Stimulated activated naive CD8-positive, alpha-beta T cell treated with anti-CD3 and anti-CD28 coated beads, Interleukin-15, Interleukin-2, amounts not matched to agents 100 ng/mL and 50 ng/mL, for 24 hours (primary cell): Measurements from ENCODE around the gene SPOPL.
"Not testable (repeated sequence)": the region's sequence is repeated elsewhere in the genome, so short reads cannot be mapped to it uniquely, and the experiment has no call there.

Experiments
- H3K27ac Mint-ChIP-seq: one replicate; pipeline ENCODE4 v1.8.0; 2021; ENCODE audit warnings: mild to moderate bottlenecking, mixed read lengths
- H3K27me3 Mint-ChIP-seq: one replicate; pipeline ENCODE4 v1.8.0; 2021; ENCODE audit warnings: mixed read lengths
- H3K36me3 Mint-ChIP-seq: one replicate; pipeline ENCODE4 v1.8.0; 2021; ENCODE audit warnings: low read depth, mixed read lengths
- H3K4me1 Mint-ChIP-seq: one replicate; pipeline ENCODE4 v1.8.0; 2021; ENCODE audit warnings: low read depth, mixed read lengths
- H3K4me3 Mint-ChIP-seq: one replicate; pipeline ENCODE4 v1.8.0; 2021; ENCODE audit warnings: mild to moderate bottlenecking, mixed read lengths
- H3K9me3 Mint-ChIP-seq: one replicate; pipeline ENCODE4 v1.8.0; 2021; ENCODE audit warnings: mixed read lengths

The SPOPL gene

DNA sequence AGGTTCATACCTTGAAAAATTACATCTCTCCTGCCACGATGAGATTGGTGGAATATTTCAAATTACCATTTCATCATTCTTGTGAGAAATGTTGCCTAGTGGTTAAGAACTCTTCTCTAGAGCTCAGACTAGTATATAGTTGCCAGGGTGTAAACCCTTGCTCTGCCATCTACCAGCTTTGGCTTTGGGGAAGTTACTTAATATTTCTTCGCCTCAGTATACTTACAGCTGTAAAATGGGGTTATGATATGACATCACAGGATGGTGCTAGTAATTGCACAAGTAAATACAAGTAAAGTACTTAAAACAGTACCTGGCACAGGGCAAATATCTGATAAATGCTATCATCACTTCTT, 1.5 kb downstream of the SPOPL start:
- Mint-ChIP-seq H3K4me3 (peak overlapping the region; percentile 95), H3K36me3 (peaks cover 4% of the 10 kb centered on the region), H3K4me1 (peaks cover 59% of the 10 kb centered on the region), H3K27me3 (no peaks in the 10 kb centered on the region), H3K27ac (peak overlapping the region; percentile 95), H3K9me3 (no peaks in the 10 kb centered on the region)

DNA sequence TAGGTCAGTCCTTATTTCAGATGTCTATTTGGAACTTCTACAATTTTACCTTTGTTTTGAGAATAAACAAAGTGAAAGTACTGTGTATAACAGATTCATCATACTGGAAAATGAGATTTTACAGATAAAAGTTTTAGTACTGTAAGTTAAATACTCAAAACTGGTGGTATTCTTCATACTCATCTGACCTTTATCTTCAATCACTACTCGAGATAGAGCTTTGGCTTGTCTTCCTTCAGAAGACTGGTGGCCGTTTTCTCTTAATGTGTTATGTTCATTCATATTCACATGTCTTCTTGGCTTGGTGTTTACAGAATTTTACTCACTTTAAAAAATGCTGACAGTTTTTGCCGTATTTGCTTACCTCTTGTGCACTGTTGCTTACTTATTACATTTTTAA, 2.1 kb downstream of the SPOPL start:
- peak overlapping the region; percentile 95 for H3K4me3 Mint-ChIP-seq
- peaks cover 60% of the 10 kb centered on the region for H3K4me1 Mint-ChIP-seq
- no peaks in the 10 kb centered on the region for H3K9me3 Mint-ChIP-seq
- no peaks in the 10 kb centered on the region for H3K27me3 Mint-ChIP-seq
- H3K36me3 Mint-ChIP-seq = peaks cover 4% of the 10 kb centered on the region
- peak overlapping the region; percentile 95 for H3K27ac Mint-ChIP-seq

DNA sequence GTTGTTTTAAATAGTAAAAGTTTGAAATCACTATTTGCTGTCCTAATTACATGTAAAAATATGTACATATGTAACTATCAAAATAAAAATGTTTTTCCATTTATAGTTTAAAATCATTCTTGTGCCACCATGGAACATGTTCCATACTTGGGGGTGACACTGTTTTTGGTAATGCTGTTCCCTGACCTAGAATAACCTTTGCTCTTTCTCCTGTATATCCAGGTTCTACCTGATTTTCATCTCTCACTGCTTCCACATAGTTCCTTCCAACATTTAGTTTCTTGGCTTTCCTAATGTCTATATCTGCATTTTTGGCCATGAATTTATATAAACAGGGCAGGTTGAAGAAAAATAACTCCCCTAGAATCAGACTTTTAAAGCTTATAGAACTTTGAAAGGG, 2.5 kb downstream of the SPOPL start:
- H3K4me1 Mint-ChIP-seq = peaks cover 62% of the 10 kb centered on the region
- peak overlapping the region; percentile 95 for H3K27ac Mint-ChIP-seq
- peak overlapping the region; percentile 95 for H3K4me3 Mint-ChIP-seq
- H3K27me3 Mint-ChIP-seq = no peaks in the 10 kb centered on the region
- H3K36me3 Mint-ChIP-seq = peaks cover 4% of the 10 kb centered on the region
- no peaks in the 10 kb centered on the region for H3K9me3 Mint-ChIP-seq

DNA sequence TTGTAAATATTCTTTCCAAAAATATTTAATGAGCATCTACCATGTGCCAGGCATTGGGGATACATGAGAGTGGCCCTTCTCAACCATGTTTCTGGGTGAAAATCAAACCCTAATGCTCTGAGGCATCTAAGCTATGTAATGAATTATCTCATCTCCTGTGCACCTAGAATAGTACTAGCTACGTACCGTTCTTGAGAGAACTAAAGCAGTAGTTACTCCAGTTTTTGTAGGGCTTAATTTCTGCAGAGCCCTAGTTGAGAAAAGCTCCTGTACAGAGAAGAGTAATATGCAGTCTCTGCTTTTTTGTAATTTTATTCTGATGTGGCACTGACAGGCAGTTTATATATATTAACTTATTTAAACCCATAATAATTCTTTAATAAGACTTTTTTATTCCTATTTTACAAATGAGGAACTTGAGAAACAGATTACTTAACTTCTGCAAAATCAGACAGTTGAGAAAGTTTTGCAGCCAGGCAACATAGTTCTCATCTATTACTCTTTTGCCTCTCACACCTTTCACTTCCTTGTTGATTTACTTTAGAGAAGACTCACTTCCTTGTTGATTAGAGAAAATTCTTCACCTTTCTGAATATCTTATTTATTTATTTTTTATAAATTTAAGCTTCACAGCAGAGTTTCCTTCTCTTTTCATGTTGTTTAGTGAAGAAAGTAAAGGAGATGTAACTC, 3.1 kb downstream of the SPOPL start:
- Mint-ChIP-seq H3K4me1 (peaks cover 63% of the 10 kb centered on the region), H3K9me3 (peaks cover 2% of the 10 kb centered on the region), H3K4me3 (peak overlapping the region; percentile 95), H3K27ac (peak overlapping the region; percentile 76), H3K36me3 (peaks cover 7% of the 10 kb centered on the region), H3K27me3 (no peaks in the 10 kb centered on the region)

DNA sequence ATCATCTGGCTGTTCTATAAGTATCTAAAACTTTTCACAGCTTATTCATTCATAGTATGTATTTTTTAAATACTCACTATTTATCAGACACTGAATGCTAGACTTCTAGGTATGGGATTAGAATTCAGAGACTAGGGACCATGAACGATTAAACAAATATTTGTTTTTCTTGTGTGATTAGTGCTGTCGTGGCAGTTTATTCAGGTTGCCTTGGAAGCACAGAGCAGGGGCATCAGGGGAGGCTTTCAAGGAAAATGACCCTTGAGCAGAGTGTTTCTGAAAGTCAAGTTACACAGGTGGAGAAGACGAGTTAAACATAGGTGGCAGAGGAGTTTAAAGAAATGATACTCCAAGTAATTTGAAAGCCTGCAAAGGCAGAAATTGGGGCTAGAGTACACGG, 5.7 kb downstream of the SPOPL start:
- Mint-ChIP-seq H3K36me3 (peaks cover 19% of the 10 kb centered on the region), H3K4me1 (peaks cover 60% of the 10 kb centered on the region), H3K27ac (no peak overlapping the region), H3K9me3 (peaks cover 6% of the 10 kb centered on the region), H3K4me3 (no peak overlapping the region), H3K27me3 (no peaks in the 10 kb centered on the region)

DNA sequence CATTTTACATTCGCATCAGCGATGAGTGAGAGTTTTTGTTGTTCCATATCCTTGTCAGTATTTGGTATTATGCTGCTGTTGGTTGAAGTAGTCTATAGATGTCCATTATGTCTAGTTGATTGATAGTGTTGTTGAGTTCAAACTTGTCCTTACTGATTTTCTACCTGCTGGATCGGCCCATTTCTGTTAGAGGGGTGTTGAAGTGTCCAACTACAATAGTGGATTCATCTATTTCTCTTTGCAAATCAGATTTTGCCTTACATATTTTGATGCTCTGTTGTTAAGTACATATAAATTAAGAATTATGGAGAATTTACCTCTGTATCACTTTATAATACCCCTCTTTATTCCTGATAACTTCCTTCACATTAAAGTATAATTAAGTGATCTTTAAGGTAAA, 8.7 kb downstream of the SPOPL start:
- Mint-ChIP-seq H3K4me3 (no peak overlapping the region), H3K9me3 (peaks cover 11% of the 10 kb centered on the region), H3K4me1 (peaks cover 58% of the 10 kb centered on the region), H3K27me3 (peaks cover 3% of the 10 kb centered on the region), H3K36me3 (peaks cover 26% of the 10 kb centered on the region), H3K27ac (no peak overlapping the region)

DNA sequence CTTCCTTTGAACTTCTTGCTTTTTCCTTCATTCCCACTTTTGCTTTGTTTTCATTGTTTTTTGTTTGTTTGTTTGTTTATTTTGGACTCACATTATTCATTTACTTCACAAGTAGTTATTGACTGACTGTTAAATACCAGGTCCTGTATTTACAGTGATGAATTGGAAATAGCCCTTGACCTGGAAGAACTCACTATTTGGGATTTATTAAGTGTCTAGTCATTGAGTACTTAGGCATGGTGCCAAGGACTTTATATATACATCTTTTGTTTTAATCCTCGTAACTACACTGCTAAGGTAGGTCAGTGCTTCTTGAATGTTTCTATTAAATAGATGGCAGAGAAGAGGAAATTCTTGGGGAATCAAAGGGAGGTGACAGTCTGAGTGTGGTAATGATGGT, 11.1 kb downstream of the SPOPL start:
- H3K4me3 Mint-ChIP-seq = no peak overlapping the region
- H3K27ac Mint-ChIP-seq = no peak overlapping the region
- peaks cover 3% of the 10 kb centered on the region for H3K27me3 Mint-ChIP-seq
- H3K4me1 Mint-ChIP-seq = peaks cover 59% of the 10 kb centered on the region
- H3K9me3 Mint-ChIP-seq = peaks cover 11% of the 10 kb centered on the region
- H3K36me3 Mint-ChIP-seq = peaks cover 33% of the 10 kb centered on the region

DNA sequence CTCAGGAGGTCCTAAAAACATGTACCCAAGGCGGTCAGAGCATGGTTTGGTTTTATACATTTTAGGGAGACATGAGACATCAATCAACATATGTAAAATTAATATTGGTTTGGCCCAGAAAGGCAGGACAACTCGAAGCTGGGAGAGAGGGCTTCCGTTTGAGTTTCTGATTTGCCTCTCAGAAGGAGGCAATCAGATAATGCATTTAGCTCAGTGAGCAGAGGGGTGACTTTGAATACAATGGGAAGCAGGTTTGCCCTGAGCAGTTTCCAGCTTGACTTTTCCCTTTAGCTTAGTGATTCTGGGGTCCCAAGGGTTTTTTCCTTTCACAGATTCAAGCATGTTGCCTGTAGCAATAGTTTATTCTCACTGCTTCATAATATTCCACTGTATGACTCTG, 12.6 kb downstream of the SPOPL start:
- peaks cover 3% of the 10 kb centered on the region for H3K27me3 Mint-ChIP-seq
- no peak overlapping the region for H3K4me3 Mint-ChIP-seq
- H3K27ac Mint-ChIP-seq = no peak overlapping the region
- peaks cover 11% of the 10 kb centered on the region for H3K9me3 Mint-ChIP-seq
- peaks cover 33% of the 10 kb centered on the region for H3K36me3 Mint-ChIP-seq
- peaks cover 66% of the 10 kb centered on the region for H3K4me1 Mint-ChIP-seq

DNA sequence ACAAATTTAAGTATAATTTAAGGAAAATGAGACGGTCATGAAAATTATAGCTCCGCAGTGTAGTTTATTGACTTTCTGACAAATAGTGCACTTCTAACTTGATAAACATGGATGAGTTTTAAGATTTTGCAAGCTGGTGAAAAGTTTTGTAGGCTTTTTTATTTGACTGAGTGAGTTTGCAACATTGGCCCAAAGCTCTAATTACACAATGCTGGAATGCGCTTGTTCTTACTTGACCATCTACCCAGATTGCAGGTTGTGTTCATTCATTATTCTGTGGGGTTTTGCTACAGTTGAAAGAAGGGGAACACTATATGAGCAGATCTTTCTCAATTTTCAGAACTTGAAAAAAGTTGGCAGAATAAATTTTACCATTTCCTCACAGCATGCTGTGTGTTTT, 13.5 kb downstream of the SPOPL start:
- no peak overlapping the region for H3K4me3 Mint-ChIP-seq
- H3K27ac Mint-ChIP-seq = no peak overlapping the region
- peaks cover 67% of the 10 kb centered on the region for H3K4me1 Mint-ChIP-seq
- H3K9me3 Mint-ChIP-seq = peaks cover 5% of the 10 kb centered on the region
- peaks cover 3% of the 10 kb centered on the region for H3K27me3 Mint-ChIP-seq
- peaks cover 25% of the 10 kb centered on the region for H3K36me3 Mint-ChIP-seq

DNA sequence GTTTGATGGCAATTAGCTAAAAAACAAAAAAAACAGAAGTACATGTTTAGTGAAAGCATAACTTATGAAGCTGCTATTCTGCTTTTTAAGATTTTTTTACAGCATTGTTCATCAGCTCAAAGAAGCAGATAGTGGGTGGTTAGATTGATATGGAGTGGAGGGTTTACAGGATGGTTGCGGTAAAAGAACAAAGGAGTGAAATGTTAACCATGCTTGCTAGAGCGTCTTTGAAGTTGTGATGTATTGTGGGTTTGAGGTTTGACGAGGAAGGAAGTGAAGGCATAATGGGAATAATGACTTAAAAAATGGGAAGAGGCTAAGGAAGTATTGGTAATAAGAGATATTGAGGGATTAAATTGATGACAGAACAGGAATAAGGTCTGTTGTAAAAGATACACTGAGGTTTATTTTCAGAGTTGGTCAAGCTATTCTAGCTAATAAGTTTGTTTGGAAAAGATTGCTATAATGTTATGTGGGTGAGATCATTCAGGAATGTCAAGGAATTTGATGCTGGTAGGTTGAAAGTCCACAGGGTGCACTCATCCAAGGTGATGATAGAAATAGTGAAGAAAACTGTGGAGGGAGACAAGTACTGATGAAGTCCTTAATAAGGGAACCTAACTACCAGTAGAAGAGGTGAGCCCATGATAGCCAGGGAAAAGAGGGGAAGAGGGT, 14.6 kb downstream of the SPOPL start:
- Mint-ChIP-seq H3K9me3 (peaks cover 5% of the 10 kb centered on the region), H3K27me3 (peaks cover 3% of the 10 kb centered on the region), H3K4me1 (peaks cover 71% of the 10 kb centered on the region), H3K36me3 (peaks cover 21% of the 10 kb centered on the region), H3K4me3 (peak overlapping the region; percentile 21), H3K27ac (peak overlapping the region; percentile 60)

DNA sequence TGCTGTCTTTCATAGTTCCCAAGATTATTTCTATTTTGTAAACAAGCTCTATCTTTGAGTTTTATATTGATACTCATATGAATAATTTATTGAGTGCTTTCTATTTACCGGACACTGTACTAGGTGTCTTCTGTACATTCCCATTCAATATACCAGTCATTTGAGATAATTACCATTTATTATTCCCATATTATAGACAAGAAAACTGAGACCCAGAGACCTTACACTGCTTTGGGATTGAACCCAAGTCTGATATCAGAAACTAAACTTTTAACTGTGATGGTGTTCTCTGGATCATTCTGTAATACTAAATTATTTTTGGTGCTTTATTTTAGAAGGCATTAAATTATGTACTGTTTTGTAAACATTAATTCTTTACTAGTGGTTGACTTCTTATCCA, 17.3 kb downstream of the SPOPL start:
- Mint-ChIP-seq H3K4me1 (peaks cover 74% of the 10 kb centered on the region), H3K9me3 (peaks cover 7% of the 10 kb centered on the region), H3K27me3 (no peaks in the 10 kb centered on the region), H3K27ac (no peak overlapping the region), H3K4me3 (no peak overlapping the region), H3K36me3 (peaks cover 36% of the 10 kb centered on the region)

DNA sequence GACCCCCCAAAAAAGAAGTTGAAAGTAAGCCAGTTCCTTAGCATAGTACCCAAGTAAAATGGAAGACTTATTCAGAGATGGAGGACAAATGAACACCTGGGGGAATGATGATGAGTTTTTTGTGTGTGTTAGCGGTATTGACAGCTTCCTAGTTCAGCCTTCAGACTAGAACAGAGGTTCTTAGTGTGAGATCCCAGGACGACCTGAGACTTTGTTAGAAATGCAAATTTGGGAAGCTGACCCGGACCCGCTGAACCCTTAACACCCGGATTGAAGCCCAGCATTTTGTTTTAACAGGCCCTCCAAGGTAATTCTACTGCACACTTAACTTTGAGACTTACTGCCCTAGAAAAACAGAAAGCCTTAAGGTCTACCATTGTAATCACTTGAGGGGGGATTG, 20.3 kb downstream of the SPOPL start:
- Mint-ChIP-seq H3K4me1 (peaks cover 58% of the 10 kb centered on the region), H3K27me3 (no peaks in the 10 kb centered on the region), H3K9me3 (peaks cover 16% of the 10 kb centered on the region), H3K27ac (no peak overlapping the region), H3K4me3 (no peak overlapping the region), H3K36me3 (peaks cover 49% of the 10 kb centered on the region)

DNA sequence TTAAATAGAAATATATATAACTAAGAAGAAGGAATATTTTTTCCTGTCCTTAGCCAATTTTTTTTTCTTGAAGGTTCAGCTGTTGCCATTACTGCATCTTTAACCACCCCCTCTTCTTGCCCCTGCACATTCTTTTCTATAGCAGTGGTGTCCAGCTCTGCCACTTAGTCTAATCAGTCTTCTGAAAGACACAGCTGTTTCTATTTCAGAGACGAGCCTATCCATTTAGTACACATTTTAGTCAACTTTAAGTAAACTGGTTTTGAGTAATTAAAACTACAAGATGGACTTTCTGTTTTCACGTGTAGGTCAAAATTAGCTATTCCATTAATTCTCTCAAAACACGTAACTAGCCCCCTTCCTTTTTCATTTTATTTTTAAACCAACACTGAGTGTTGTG, 21.0 kb downstream of the SPOPL start:
- Mint-ChIP-seq H3K4me1 (peaks cover 58% of the 10 kb centered on the region), H3K27me3 (no peaks in the 10 kb centered on the region), H3K9me3 (peaks cover 16% of the 10 kb centered on the region), H3K4me3 (peak overlapping the region; percentile 19), H3K36me3 (peaks cover 45% of the 10 kb centered on the region), H3K27ac (no peak overlapping the region)

DNA sequence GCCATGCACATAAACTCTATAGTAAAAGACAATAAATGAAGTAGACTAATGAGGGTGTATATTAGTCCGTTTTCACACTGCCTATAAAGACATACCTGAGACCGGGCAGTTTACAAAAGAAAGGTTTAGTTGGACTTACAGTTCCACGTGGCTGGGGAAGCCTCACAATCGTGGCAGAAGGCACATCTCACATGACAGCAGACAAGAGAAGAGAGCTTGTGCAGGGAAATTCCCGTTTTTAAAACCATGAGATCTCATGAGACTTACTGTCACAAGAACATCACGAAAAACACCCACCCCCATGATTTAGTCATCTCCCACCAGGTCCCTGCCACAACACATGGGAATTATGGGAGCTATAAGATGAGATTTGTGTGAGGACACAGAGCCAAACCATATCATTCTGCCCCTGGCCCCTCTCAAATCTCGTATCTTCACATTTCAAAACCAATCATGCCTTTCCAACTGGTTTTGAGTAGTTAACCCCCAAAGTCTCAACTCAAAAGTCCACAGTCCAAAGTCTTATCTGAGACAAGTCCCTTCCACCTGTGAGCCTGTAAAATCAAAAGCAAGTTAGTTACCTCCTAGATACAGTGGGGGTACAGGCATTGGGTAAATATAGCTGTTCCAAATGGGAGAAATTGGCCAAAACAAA, 21.6 kb downstream of the SPOPL start:
- Mint-ChIP-seq H3K36me3 (peaks cover 48% of the 10 kb centered on the region), H3K4me3 (peak overlapping the region; percentile 19), H3K27ac (peak overlapping the region; percentile 21), H3K9me3 (peaks cover 16% of the 10 kb centered on the region), H3K4me1 (peaks cover 58% of the 10 kb centered on the region)
- not testable (repeated sequence) for H3K27me3 Mint-ChIP-seq

DNA sequence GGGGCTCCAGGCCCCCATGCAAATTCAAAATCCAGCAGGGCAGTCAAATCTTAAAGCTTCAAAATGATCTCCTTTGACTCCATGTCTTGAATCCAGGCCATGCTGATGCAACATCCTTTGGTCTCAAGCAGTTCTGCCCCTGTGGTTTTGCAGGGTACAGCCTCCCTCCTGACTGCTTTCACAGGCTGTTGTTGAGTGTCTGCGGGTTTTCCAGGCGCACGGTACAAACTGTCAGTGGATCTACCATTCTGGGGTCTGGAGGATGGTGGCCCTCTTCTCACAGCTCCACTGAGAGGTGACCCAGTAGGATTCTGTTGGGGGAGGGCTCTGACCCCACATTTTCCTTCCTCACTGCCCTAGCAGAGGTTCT, 22.1 kb downstream of the SPOPL start:
- not testable (repeated sequence) for H3K4me3 Mint-ChIP-seq, H3K27me3 Mint-ChIP-seq
- H3K36me3 Mint-ChIP-seq = peaks cover 52% of the 10 kb centered on the region
- peak overlapping the region; percentile 21 for H3K27ac Mint-ChIP-seq
- peaks cover 58% of the 10 kb centered on the region for H3K4me1 Mint-ChIP-seq
- H3K9me3 Mint-ChIP-seq = peaks cover 16% of the 10 kb centered on the region
